ENCODE measurements around the gene FAM234B.

DNA sequence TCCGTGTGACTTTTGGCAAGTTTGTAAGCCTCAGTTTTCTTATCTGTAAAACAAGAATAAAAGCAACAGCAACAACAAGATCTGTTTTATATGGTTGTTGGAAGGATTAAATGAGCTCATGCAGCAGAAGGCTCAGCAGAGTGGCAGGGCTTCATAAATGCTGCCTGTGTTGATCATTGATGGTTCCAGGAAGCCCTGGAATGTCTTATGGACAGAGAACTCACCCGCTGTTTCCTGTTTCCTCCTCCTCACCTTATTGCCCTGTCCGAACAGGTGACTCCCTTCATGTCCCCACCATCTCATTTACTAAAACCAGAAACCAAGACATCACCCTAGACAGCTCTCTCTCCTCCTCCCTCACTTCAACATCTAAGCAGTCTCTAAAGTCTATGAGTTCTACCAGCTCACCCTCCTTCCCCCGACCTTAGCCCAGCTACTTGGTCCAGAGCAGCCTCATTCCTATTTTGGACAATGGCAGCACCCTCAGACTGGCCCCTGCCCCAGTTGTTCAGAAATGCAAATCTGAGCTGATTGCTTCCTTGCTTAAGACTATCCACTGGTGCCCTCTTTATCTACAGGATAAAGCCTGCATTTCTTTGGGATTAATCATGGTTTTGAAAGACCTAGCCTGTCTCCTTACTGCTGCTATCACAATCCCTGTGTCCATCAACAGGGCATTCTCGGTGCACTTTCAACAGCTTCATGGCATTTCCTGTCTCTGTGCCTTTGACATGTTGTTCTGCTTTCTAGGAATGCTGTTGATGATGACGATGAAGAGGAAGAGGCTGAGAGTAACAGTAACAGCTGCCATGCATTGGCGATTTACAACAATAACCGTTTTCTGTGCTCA lies 80.7 kb downstream of the FAM234B start:
- TF ChIP-seq, protein P1, sequence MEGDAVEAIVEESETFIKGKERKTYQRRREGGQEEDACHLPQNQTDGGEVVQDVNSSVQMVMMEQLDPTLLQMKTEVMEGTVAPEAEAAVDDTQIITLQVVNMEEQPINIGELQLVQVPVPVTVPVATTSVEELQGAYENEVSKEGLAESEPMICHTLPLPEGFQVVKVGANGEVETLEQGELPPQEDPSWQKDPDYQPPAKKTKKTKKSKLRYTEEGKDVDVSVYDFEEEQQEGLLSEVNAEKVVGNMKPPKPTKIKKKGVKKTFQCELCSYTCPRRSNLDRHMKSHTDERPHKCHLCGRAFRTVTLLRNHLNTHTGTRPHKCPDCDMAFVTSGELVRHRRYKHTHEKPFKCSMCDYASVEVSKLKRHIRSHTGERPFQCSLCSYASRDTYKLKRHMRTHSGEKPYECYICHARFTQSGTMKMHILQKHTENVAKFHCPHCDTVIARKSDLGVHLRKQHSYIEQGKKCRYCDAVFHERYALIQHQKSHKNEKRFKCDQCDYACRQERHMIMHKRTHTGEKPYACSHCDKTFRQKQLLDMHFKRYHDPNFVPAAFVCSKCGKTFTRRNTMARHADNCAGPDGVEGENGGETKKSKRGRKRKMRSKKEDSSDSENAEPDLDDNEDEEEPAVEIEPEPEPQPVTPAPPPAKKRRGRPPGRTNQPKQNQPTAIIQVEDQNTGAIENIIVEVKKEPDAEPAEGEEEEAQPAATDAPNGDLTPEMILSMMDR (IDR thresholded peaks at IDR 0.05; ENCODE audit: borderline replicate concordance, extremely low read depth, low read length, poor library complexity, severe bottlenecking) = no peak
- no peak for TF ChIP-seq EZH2 (IDR thresholded peaks at IDR 0.05; ENCODE audit: borderline replicate concordance, low read depth, low read length, severe bottlenecking)
